Measurements from ENCODE around the gene QSOX2.

QSOX2 gene

GRCh38 chr9:136283291-136284235 is 38.0 kb upstream of the QSOX2 start (continued):
- TF ChIP-seq ZBTB20 (tag by site-specific recombination; IDR thresholded peaks at IDR 0.05) (0 out of 2 replicates have a peak, but pooled peaks have one; percentile 22), KLF8 (tag by site-specific recombination; IDR thresholded peaks at IDR 0.05) (peak; percentile 75)

GRCh38 chr9:136282272-136282861 is 36.8 kb upstream of the QSOX2 start:
- no peaks in the 10 kb centered on the region for H3K36me3 ChIP-seq (ENCODE audit: control insufficient read depth in 2 of 2, insufficient read depth in 1 of 2, low read length in 2 of 2)
- TF ChIP-seq ZNF555 (tag by site-specific recombination; conservative IDR thresholded peaks at IDR 0.05), result no peak
- peak; percentile 23; the same call in 1 of the 2 replicates for TF ChIP-seq KLF9 (tag by site-specific recombination; IDR thresholded peaks at IDR 0.05; ENCODE audit: low read depth)
- TF ChIP-seq ZBTB44 (tag by site-specific recombination; IDR thresholded peaks at IDR 0.05), result 0 out of 2 replicates have a peak, but pooled peaks have one; percentile 23
- peak; percentile 53 for TF ChIP-seq SCRT2 (tag by site-specific recombination; IDR thresholded peaks at IDR 0.05)
- TF ChIP-seq GLIS1 (tag by site-specific recombination; IDR thresholded peaks at IDR 0.05), result peak; percentile 34; the same call in 1 of the 2 replicates
- ChIA-PET CTCF (interaction anchor here (0.6 to 3.2 kb wide), 15 partner anchors 10 to 369 kb away, joined by 3 to 16 read pairs (median 11); no protein-coding TSS in a partner anchor), POLR2A (interaction anchor here (1.2 kb wide), 1 partner anchor 15 kb away, joined by 3 read pairs; no protein-coding TSS in a partner anchor)
- H3K4me1 ChIP-seq (ENCODE audit: control insufficient read depth, insufficient read depth, low read length), result no peaks in the 10 kb centered on the region
- H3K4me3 ChIP-seq (ENCODE audit: low read depth, low read length), result no peak overlapping the region
- H3K9me3 ChIP-seq (ENCODE audit: control insufficient read depth, insufficient read depth, low read depth, low read length), result no peaks in the 10 kb centered on the region
- H3K27ac ChIP-seq (ENCODE audit: extremely low read depth, low read depth, low read length), result no peak overlapping the region

DNA sequence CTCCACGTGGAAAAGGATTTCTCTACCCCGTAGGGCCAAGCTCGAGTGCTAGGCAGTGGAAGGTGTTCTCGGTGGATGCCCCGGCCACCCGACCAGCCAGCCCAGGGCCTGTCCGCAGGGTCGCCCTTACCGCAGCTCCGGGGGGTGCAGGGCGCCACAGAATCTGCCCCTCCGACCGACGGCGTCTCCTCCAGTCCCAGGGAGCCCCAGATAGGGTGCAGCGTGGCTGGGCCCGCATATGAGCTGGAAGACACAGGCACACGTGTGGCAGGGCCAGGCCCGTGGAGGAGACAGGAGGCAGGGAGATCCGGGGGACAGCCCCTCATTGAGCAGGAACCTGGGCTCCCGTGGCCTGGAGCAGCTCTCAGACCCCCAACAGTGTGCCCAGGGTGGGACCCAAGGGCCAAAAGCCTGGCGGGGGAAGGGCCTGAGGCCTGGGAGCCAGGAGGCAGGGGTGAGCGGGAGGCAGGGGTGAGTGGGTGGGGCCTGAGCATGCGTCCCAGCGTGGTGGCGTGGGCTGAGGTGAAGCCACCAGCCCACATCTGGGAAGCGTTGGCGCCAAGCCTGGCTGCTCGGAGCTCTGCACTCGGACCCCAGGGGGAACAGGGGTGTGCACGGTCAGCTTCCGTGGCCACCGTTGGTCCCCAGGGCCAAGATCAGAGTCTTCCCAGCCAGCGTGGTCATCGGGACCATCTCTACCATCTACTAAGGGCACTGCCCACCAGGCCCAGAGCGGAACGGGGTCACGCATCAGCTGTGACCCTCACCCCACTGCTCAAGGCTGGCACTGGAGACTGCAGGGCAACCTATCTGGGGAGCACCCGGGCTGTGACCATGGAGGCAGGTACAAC is 36.0 kb upstream of the QSOX2 start:
- Histone ChIP-seq H3K4me3 (ENCODE audit: low read depth, low read length) (no peak overlapping the region), H3K9me3 (ENCODE audit: control insufficient read depth, insufficient read depth, low read depth, low read length) (no peaks in the 10 kb centered on the region), H3K4me1 (ENCODE audit: control insufficient read depth, insufficient read depth, low read length) (no peaks in the 10 kb centered on the region), H3K27ac (ENCODE audit: extremely low read depth, low read depth, low read length) (no peak overlapping the region), H3K36me3 (ENCODE audit: control insufficient read depth in 2 of 2, insufficient read depth in 1 of 2, low read length in 2 of 2) (no peaks in the 10 kb centered on the region)
- TF ChIP-seq ZNF830 (tag by site-specific recombination; IDR thresholded peaks at IDR 0.05; ENCODE audit: low read depth) (no peak), EGR2 (tag by site-specific recombination; IDR thresholded peaks at IDR 0.05; ENCODE audit: low read depth) (peak; percentile 77), ZFHX2 (tag by site-specific recombination; conservative IDR thresholded peaks at IDR 0.05) (peak; percentile 88), KLF17 (tag by site-specific recombination; IDR thresholded peaks at IDR 0.05) (no peak)
- POLR2A ChIA-PET, result no interaction called here
- CTCF ChIA-PET, result interaction anchor here (0.6 to 3.2 kb wide), 6 partner anchors 9 to 112 kb away, joined by 3 to 16 read pairs (median 8); partner anchors contain the start of gene QSOX2

- H3K4me3 ChIP-seq (ENCODE audit: low read depth, low read length), result no peak overlapping the region
- ChIA-PET CTCF (interaction anchor here (0.6 to 3.2 kb wide), 4 partner anchors 13 to 128 kb away, joined by 3 to 16 read pairs (median 4); partner anchors contain the start of gene QSOX2), POLR2A (no interaction called here)
- no peaks in the 10 kb centered on the region for H3K9me3 ChIP-seq (ENCODE audit: control insufficient read depth, insufficient read depth, low read depth, low read length)
- no peak overlapping the region for H3K27ac ChIP-seq (ENCODE audit: extremely low read depth, low read depth, low read length)
- H3K4me1 ChIP-seq (ENCODE audit: control insufficient read depth, insufficient read depth, low read length), result no peaks in the 10 kb centered on the region
- no peaks in the 10 kb centered on the region for H3K36me3 ChIP-seq (ENCODE audit: control insufficient read depth in 2 of 2, insufficient read depth in 1 of 2, low read length in 2 of 2)
- TF ChIP-seq PRDM10 (tag by site-specific recombination; IDR thresholded peaks at IDR 0.05), result no peak
- no peak for TF ChIP-seq ZNF24 (tag by site-specific recombination; IDR thresholded peaks at IDR 0.05)
- TF ChIP-seq IKZF3 (tag by site-specific recombination; IDR thresholded peaks at IDR 0.05), result no peak
- TF ChIP-seq ZNF596 (tag by site-specific recombination; IDR thresholded peaks at IDR 0.05), result no peak
- TF ChIP-seq ZNF433 (tag by site-specific recombination; IDR thresholded peaks at IDR 0.05; ENCODE audit: low read depth), result no peak
- no peak for TF ChIP-seq OSR2 (tag by site-specific recombination; IDR thresholded peaks at IDR 0.05)
- no peak for TF ChIP-seq ZNF747 (tag by site-specific recombination; IDR thresholded peaks at IDR 0.05)
These were observed 35.1 kb upstream of the QSOX2 start for GRCh38 chr9:136280535-136281315.

Measured in HEK293 (cell line).